Ascending aorta (tissue), 2 donors: ENCODE results near the gene TRPC6. TPM values are rescaled to one million over a fixed set of nuclear protein-coding genes. Genes with fewer than 3 reads are reported as not detected.

Experiments used
- DNase-seq, 2 donors: peaks; one replicate each; pipeline ENCODE4 v3.0.0-alpha.2; 2019; ENCODE audit warnings: low spot score in 2 of 2
- H3K27ac ChIP-seq, 2 donors: fragments of 200-600 bp; sonication (generic); one replicate each; pipeline ENCODE4 v1.5.1; 2016 to 2017; ENCODE audit warnings: mild to moderate bottlenecking in 1 of 2
- H3K27me3 ChIP-seq: fragments of 200-600 bp; sonication (generic); one replicate; pipeline ENCODE4 v1.5.1; 2017
- H3K36me3 ChIP-seq, 2 donors: fragments of 200-600 bp; sonication (generic); one replicate each; pipeline ENCODE4 v1.5.1; 2016
- H3K4me1 ChIP-seq, 2 donors: fragments of 200-600 bp; sonication (generic); one replicate each; pipeline ENCODE4 v1.5.1; 2016 to 2017; ENCODE audit warnings: mild to moderate bottlenecking in 1 of 2
- H3K4me3 ChIP-seq, 2 donors: fragments of 200-600 bp; sonication (generic); one replicate each; pipeline ENCODE4 v1.5.1; 2016 to 2017; ENCODE audit warnings: mild to moderate bottlenecking in 1 of 2
- H3K9me3 ChIP-seq, 2 donors: fragments of 200-600 bp; sonication (generic); one replicate each; pipeline ENCODE4 v1.5.1; 2016
- CTCF ChIP-seq, 3 experiments: fragments of 200-600 bp in 2 of 3; fragments of 450-650 bp in 1 of 3; sonication (generic) in 2 of 3; IDR thresholded peaks; one replicate each; pipeline ENCODE4 v1.5.1; 2016 to 2019; ENCODE audit warnings: antibody characterized with exemption in 3 of 3, mild to moderate bottlenecking in 1 of 3, moderate library complexity in 1 of 3
- intact Hi-C: fragments of 100-400 bp; cut with DNase I; formaldehyde crosslinking; loops from one replicate; pipeline ENCODE4 v1.15.1; 2023
- total RNA-seq: library from RNA; depleted of rRNA; stranded (reverse); fragments of >200 nt; gene quantifications from one replicate; pipeline ENCODE4 v1.1.0, GENCODE V29; 2016

The TRPC6 gene
- total RNA-seq, 1 donor from 2014 or later = 4.8 TPM

- Histone ChIP-seq H3K27me3 (no peaks in the 10 kb centered on the region), H3K4me1 (no peaks in the 10 kb centered on the region), H3K4me3 (no peak overlapping the region), H3K36me3 (no peaks in the 10 kb centered on the region), H3K9me3 (no peaks in the 10 kb centered on the region), H3K27ac (no peak overlapping the region)
- no peak for DNase-seq
- intact Hi-C loops = no loop called here
- TF ChIP-seq CTCF (IDR thresholded peaks at IDR 0.05) = no peak
Observed at GRCh38 chr11:101477926-101478325, 105.9 kb downstream of the TRPC6 start.

DNA sequence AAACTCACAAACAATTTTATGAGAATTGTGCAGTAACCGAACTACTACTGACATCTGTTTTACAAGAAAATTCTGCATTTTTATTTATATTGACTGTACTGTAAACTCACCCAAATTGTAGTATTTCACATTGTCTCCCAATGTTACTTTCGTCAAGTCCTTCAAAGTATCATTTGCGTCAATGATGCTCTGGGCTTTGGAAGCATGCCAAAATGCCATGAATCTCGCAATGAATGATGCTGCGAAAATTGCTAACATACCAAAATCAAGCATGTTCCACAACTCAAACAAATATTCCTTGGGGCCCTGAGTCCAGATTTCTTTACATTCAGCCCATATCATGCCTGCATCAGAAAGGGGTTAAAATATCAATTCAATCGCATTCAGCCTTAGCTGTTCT, 107.6 kb downstream of the TRPC6 start:
- H3K27me3 ChIP-seq = no peaks in the 10 kb centered on the region
- no peaks in the 10 kb centered on the region for H3K4me1 ChIP-seq
- H3K27ac ChIP-seq = no peak overlapping the region
- no peaks in the 10 kb centered on the region for H3K9me3 ChIP-seq
- H3K36me3 ChIP-seq = no peaks in the 10 kb centered on the region
- TF ChIP-seq CTCF (IDR thresholded peaks at IDR 0.05) = no peak
- intact Hi-C loops = no loop called here
- H3K4me3 ChIP-seq = no peak overlapping the region
- no peak for DNase-seq

GRCh38 chr11:101475699-101476098, 108.1 kb downstream of the TRPC6 start:
- no peak overlapping the region for H3K27ac ChIP-seq
- no peaks in the 10 kb centered on the region for H3K27me3 ChIP-seq
- H3K4me1 ChIP-seq = no peaks in the 10 kb centered on the region
- intact Hi-C loops = no loop called here
- TF ChIP-seq CTCF (IDR thresholded peaks at IDR 0.05) = no peak
- no peaks in the 10 kb centered on the region for H3K9me3 ChIP-seq
- no peak overlapping the region for H3K4me3 ChIP-seq
- no peaks in the 10 kb centered on the region for H3K36me3 ChIP-seq
- no peak for DNase-seq

GRCh38 chr11:101474666-101475065, 109.1 kb downstream of the TRPC6 start:
- Histone ChIP-seq H3K4me3 (no peak overlapping the region), H3K36me3 (no peaks in the 10 kb centered on the region), H3K4me1 (no peaks in the 10 kb centered on the region), H3K27ac (no peak overlapping the region), H3K9me3 (no peaks in the 10 kb centered on the region), H3K27me3 (no peaks in the 10 kb centered on the region)
- intact Hi-C loops = no loop called here
- no peak for TF ChIP-seq CTCF (IDR thresholded peaks at IDR 0.05)
- no peak for DNase-seq

DNA sequence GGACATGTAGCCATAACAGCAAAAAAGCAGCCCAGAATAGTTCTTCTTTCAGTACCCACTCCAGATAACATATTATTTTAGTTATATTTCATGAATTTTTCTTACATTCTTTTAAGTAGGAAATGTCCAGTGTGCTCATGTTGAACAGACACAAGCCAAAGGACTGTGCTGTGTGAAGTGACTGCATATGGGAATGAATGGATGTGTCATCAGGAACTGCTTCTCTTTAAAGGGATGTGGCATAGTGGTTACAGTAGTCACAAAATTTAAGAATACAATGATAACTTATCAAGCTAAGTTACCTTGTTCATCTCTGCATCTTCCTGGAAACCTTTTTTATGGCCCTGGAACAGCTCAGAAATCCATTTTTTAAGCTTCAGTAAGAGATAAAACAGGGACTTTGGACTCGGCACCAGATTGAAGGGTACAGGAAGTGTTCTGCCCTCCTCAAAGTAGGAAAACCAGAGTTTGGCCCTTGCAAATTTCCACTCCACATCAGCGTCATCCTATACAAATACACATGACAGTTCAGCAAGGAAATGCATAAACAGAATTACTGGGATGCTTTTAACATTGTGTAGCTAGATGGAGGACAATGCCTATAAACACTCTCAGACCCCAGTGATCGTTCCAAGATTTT, 112.8 kb downstream of the TRPC6 start:
- H3K36me3 ChIP-seq = no peaks in the 10 kb centered on the region
- no peak for TF ChIP-seq CTCF (IDR thresholded peaks at IDR 0.05)
- no peaks in the 10 kb centered on the region for H3K4me1 ChIP-seq
- no peak overlapping the region for H3K27ac ChIP-seq
- intact Hi-C loops = no loop called here
- DNase-seq = no peak
- H3K4me3 ChIP-seq = no peak overlapping the region
- no peaks in the 10 kb centered on the region for H3K9me3 ChIP-seq
- no peaks in the 10 kb centered on the region for H3K27me3 ChIP-seq

- no peak for TF ChIP-seq CTCF (IDR thresholded peaks at IDR 0.05)
- Histone ChIP-seq H3K27ac (no peak overlapping the region), H3K36me3 (no peaks in the 10 kb centered on the region), H3K27me3 (no peaks in the 10 kb centered on the region), H3K4me3 (no peak overlapping the region), H3K9me3 (no peaks in the 10 kb centered on the region), H3K4me1 (no peaks in the 10 kb centered on the region)
- intact Hi-C loops = no loop called here
- DNase-seq = no peak
Observed at GRCh38 chr11:101470419-101470818, 113.4 kb downstream of the TRPC6 start.
